GM10248 (cell line): Measurements from ENCODE around the gene CTXND1.

Source experiments
- CTCF ChIA-PET: fragments of 300-600 bp; sonication (Branson Sonifier 250); formaldehyde crosslinking; extraction: SDS; loops from one replicate; lab custom pipeline; 2021; ENCODE audit warnings: antibody characterized with exemption; lab: Yijun Ruan, JAX
- POLR2A ChIA-PET: fragments of 350-650 bp; sonication (Branson Sonifier 250); formaldehyde crosslinking; extraction: SDS; loops from one replicate; lab custom pipeline; 2020; ENCODE audit warnings: antibody characterized with exemption; lab: Yijun Ruan, JAX
- DNase-seq: peaks from one replicate; pipeline ENCODE4 v3.0.0; 2012; ENCODE audit errors: extremely low spot score
- TF ChIP-seq, protein P1 (sequence below): IDR thresholded peaks from 2 replicates; pipeline ENCODE4 v1.5.1; 2012; ENCODE audit warnings: mild to moderate bottlenecking, low read depth; ENCODE audit errors: extremely low read depth, missing control alignments, control extremely low read depth

CTXND1 gene

DNA sequence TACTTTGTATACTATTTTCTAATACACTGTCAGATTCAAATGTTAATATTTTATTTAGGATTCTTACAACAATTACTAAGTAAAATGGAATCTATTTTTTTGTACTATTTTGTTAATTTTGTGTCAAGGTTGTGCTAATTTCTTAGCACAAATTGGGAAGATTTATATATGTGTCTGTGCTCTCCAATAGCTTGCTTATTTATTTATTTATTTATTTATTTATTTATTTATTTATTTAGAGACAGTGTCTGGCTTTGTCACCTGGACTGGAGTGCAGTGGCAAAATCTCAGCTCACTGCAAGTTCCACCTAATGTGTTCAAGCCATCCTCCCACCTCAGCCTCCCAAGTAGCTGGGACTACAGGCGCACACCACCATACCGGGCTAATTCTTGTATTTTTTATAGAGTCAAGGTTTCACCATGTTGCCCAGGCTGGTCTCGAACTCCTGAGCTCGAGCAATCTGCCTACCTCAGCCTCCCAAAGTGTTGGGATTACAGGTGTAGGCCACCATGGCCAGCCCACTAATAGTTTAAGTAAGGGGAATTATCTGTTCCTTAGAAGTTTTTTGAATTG lies 34.6 kb downstream of the CTXND1 start:
- no peak for DNase-seq
- TF ChIP-seq, protein P1, sequence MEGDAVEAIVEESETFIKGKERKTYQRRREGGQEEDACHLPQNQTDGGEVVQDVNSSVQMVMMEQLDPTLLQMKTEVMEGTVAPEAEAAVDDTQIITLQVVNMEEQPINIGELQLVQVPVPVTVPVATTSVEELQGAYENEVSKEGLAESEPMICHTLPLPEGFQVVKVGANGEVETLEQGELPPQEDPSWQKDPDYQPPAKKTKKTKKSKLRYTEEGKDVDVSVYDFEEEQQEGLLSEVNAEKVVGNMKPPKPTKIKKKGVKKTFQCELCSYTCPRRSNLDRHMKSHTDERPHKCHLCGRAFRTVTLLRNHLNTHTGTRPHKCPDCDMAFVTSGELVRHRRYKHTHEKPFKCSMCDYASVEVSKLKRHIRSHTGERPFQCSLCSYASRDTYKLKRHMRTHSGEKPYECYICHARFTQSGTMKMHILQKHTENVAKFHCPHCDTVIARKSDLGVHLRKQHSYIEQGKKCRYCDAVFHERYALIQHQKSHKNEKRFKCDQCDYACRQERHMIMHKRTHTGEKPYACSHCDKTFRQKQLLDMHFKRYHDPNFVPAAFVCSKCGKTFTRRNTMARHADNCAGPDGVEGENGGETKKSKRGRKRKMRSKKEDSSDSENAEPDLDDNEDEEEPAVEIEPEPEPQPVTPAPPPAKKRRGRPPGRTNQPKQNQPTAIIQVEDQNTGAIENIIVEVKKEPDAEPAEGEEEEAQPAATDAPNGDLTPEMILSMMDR, result no peak
- ChIA-PET CTCF (interaction anchor here (1.4 to 1.6 kb wide), 2 partner anchors 16 to 23 kb away, joined by 3 to 4 read pairs; no protein-coding TSS in a partner anchor), POLR2A (interaction anchor here (0.6 kb wide), 1 partner anchor 301 kb away, joined by 4 read pairs; no protein-coding TSS in a partner anchor)

DNA sequence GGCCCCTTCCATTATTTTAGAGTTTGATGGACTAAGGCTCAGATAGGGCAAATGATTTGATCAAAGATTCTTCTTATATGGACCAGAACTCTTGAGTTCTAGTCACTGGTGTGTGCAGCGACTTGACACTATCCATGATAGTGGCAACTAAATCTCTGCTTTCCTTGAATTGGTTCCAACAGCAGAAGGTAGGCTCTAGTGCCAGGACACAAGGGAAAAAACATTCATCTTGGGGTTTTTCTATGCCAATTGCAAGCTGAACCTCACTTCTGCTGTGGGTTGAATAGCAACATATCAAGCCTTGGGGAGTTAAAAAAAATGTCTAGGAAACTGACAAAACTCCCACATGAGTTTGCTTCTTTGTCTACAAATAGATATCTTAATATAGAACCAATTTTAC lies 35.1 kb downstream of the CTXND1 start:
- CTCF ChIA-PET, result interaction anchor here (1.4 to 1.6 kb wide), 2 partner anchors 17 to 24 kb away, joined by 3 to 4 read pairs; no protein-coding TSS in a partner anchor
- TF ChIP-seq, protein P1, result no peak
- DNase-seq, result no peak

DNA sequence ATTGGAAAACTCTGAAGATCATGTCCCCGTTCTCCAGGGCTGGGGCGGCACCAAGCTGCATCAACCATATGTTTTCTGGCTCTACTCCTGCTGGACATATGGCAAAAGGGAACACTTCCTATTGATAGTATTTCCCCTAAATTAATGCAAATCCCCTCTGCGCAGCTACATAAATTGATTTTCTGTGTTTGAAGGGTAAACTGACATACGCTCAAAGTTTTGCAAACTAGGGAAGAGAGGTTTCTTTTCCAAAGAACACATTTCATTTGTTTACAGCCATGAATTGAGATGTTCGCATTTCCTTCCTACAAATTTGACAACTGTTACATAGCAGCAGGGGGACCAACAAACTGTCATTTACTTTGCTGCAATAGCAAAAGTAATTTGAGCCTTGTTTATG lies 35.9 kb downstream of the CTXND1 start:
- TF ChIP-seq, protein P1, result no peak
- ChIA-PET CTCF (interaction anchor here (1.4 kb wide), 1 partner anchor 18 kb away, joined by 3 read pairs; no protein-coding TSS in a partner anchor), POLR2A (no interaction called here)
- no peak for DNase-seq

More for the DNA sequence above, 35.1 kb downstream of the CTXND1 start:
- POLR2A ChIA-PET, result interaction anchor here (0.6 kb wide), 1 partner anchor 301 kb away, joined by 4 read pairs; no protein-coding TSS in a partner anchor

DNA sequence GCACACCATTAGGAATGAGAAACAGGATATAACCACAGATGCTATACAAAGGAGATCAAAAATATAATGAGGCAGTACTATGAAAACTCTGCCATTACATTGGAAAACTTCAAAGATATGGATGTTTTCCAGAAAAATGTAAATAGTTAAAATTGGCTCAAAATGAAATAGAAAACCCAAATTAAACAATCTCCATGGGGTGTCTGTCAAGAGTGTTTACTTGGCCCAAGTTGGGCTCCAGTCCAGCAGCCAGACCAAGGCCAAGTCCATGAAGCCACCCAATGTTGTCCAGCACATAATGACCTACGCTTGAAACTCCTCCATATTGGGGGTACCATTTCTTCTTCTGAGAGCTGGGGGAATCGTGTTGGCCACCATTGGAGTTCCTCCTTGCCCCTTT lies 37.1 kb downstream of the CTXND1 start:
- ChIA-PET CTCF (no interaction called here), POLR2A (no interaction called here)
- no peak for DNase-seq
- TF ChIP-seq, protein P1, result no peak

DNA sequence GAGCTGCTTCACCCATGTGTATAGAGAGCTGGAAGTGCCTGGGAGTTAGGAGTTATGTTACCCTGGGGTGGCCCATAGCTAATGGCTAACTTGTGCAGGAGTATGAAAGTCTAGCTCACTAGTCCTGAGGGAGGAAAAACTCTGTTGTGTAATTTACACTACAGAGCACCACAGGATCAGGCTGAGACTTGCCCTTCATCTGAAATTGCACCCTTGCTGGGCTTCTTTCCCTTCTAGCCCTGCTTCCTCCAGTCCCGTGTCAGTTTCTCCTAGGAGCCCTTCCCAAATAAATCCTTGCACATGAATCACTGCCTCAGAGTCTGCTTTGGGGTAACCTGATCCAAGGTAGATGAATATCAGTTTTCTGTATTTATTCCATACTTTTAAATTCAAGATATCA lies 40.0 kb downstream of the CTXND1 start:
- DNase-seq, result no peak
- TF ChIP-seq, protein P1, result no peak
- ChIA-PET CTCF (no interaction called here), POLR2A (no interaction called here)

DNA sequence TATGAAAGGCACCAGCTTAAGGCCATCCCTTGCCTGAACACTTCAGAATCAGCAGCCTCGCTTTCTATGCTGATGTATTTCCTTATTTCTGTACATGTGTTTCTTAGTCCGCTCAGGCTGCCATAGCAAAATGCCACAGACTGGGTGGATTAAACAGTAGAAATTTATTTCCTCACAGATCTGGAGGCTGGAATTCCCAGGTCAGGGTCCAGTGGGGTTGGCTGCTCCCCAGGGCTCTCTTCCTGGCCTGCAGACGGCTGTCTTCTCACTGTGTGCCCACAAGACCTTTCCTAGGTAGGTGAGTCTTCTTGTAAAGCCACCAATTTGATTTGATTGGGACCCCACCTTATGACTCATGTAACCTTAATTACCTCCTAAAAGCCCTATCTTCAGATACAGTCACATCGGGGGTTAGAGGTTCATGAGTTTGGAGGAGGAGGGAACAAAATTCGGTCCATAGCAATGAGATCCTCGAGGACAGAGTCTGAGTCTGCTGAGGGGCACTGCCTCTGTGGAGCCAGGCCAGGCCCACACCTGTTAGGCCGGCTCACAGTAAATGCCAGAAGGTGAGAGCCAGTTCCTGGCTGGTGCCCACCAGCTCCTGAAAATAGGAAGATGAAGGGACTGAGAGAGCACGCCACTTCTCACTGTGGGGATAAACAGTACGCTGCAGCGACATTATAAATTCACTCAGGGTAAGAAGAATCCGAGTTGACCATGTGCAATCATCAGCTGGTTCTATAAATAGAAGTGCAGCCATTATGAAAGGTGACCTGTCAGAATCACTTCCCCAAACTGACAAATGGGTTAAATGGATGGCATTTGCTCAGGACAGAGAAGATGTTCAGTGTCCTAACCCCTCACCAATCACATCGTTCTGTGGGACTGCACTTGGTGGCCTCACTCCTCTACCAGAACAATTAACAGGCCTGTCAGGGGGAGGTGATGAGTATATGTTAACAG lies 41.1 kb downstream of the CTXND1 start:
- TF ChIP-seq, protein P1, result no peak
- DNase-seq, result peak; percentile 43
- CTCF ChIA-PET, result no interaction called here
- POLR2A ChIA-PET, result no interaction called here
